ENCODE data around the gene SLC12A5. TPM values are rescaled to one million over a fixed set of nuclear protein-coding genes. Genes with fewer than 3 reads are reported as not detected.

SLC12A5 gene
- total RNA-seq, 1 donor from 2014 or later, result 8.8 TPM

GRCh38 chr20:45998337-45998736 lies 30.7 kb upstream of the SLC12A5 start:
- TF ChIP-seq, protein P1, sequence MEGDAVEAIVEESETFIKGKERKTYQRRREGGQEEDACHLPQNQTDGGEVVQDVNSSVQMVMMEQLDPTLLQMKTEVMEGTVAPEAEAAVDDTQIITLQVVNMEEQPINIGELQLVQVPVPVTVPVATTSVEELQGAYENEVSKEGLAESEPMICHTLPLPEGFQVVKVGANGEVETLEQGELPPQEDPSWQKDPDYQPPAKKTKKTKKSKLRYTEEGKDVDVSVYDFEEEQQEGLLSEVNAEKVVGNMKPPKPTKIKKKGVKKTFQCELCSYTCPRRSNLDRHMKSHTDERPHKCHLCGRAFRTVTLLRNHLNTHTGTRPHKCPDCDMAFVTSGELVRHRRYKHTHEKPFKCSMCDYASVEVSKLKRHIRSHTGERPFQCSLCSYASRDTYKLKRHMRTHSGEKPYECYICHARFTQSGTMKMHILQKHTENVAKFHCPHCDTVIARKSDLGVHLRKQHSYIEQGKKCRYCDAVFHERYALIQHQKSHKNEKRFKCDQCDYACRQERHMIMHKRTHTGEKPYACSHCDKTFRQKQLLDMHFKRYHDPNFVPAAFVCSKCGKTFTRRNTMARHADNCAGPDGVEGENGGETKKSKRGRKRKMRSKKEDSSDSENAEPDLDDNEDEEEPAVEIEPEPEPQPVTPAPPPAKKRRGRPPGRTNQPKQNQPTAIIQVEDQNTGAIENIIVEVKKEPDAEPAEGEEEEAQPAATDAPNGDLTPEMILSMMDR (IDR thresholded peaks at IDR 0.05; ENCODE audit: unreplicated experiment), result no peak
- Mint-ChIP-seq H3K4me1 (ENCODE audit: low read depth) (peaks cover 2% of the 10 kb centered on the region), H3K9me3 (ENCODE audit: low read depth) (no peaks in the 10 kb centered on the region), H3K27ac (no peak overlapping the region), H3K36me3 (ENCODE audit: insufficient read depth) (no peaks in the 10 kb centered on the region), H3K4me3 (ENCODE audit: low read depth) (no peak overlapping the region), H3K27me3 (peaks cover 38% of the 10 kb centered on the region)
- no peak for DNase-seq (ENCODE audit: low spot score, unreplicated experiment)

- no peaks in the 10 kb centered on the region for H3K9me3 Mint-ChIP-seq (ENCODE audit: low read depth)
- no peak overlapping the region for H3K27ac Mint-ChIP-seq
- peaks cover 2% of the 10 kb centered on the region for H3K4me1 Mint-ChIP-seq (ENCODE audit: low read depth)
- no peak for DNase-seq (ENCODE audit: low spot score, unreplicated experiment)
- TF ChIP-seq, protein P1 (IDR thresholded peaks at IDR 0.05; ENCODE audit: unreplicated experiment), result no peak
- no peak overlapping the region for H3K4me3 Mint-ChIP-seq (ENCODE audit: low read depth)
- H3K27me3 Mint-ChIP-seq, result peaks cover 41% of the 10 kb centered on the region
- H3K36me3 Mint-ChIP-seq (ENCODE audit: insufficient read depth), result no peaks in the 10 kb centered on the region
Measured at GRCh38 chr20:45998761-45999160, 30.3 kb upstream of the SLC12A5 start.

GRCh38 chr20:45999557-46000261 lies 29.3 kb upstream of the SLC12A5 start:
- DNase-seq (ENCODE audit: low spot score, unreplicated experiment), result no peak
- no peaks in the 10 kb centered on the region for H3K36me3 Mint-ChIP-seq (ENCODE audit: insufficient read depth)
- TF ChIP-seq, protein P1 (IDR thresholded peaks at IDR 0.05; ENCODE audit: unreplicated experiment), result no peak
- H3K4me1 Mint-ChIP-seq (ENCODE audit: low read depth), result peaks cover 2% of the 10 kb centered on the region
- no peak overlapping the region for H3K27ac Mint-ChIP-seq
- H3K4me3 Mint-ChIP-seq (ENCODE audit: low read depth), result no peak overlapping the region
- H3K27me3 Mint-ChIP-seq, result peaks cover 46% of the 10 kb centered on the region
- H3K9me3 Mint-ChIP-seq (ENCODE audit: low read depth), result no peaks in the 10 kb centered on the region

GRCh38 chr20:46000262-46000996 lies 28.6 kb upstream of the SLC12A5 start:
- DNase-seq (ENCODE audit: low spot score, unreplicated experiment), result no peak
- Mint-ChIP-seq H3K27ac (no peak overlapping the region), H3K27me3 (peaks cover 47% of the 10 kb centered on the region), H3K4me1 (ENCODE audit: low read depth) (peaks cover 2% of the 10 kb centered on the region), H3K9me3 (ENCODE audit: low read depth) (no peaks in the 10 kb centered on the region), H3K4me3 (ENCODE audit: low read depth) (no peak overlapping the region), H3K36me3 (ENCODE audit: insufficient read depth) (no peaks in the 10 kb centered on the region)
- TF ChIP-seq, protein P1 (IDR thresholded peaks at IDR 0.05; ENCODE audit: unreplicated experiment), result no peak

- no peaks in the 10 kb centered on the region for H3K4me1 Mint-ChIP-seq (ENCODE audit: low read depth)
- TF ChIP-seq, protein P1 (IDR thresholded peaks at IDR 0.05; ENCODE audit: unreplicated experiment), result no peak
- no peak for DNase-seq (ENCODE audit: low spot score, unreplicated experiment)
- H3K9me3 Mint-ChIP-seq (ENCODE audit: low read depth), result no peaks in the 10 kb centered on the region
- H3K27me3 Mint-ChIP-seq, result peaks cover 52% of the 10 kb centered on the region
- H3K36me3 Mint-ChIP-seq (ENCODE audit: insufficient read depth), result no peaks in the 10 kb centered on the region
- H3K4me3 Mint-ChIP-seq (ENCODE audit: low read depth), result no peak overlapping the region
- no peak overlapping the region for H3K27ac Mint-ChIP-seq
Measured at GRCh38 chr20:46001498-46001897, 27.5 kb upstream of the SLC12A5 start.
